ENCODE data around the gene COQ10B. TPM values are rescaled to one million over a fixed set of nuclear protein-coding genes. Genes with fewer than 3 reads are reported as not detected.

The COQ10B gene
- total RNA-seq: 14.6 to 15.9 TPM (median 15.3 TPM) in 3 replicates

DNA sequence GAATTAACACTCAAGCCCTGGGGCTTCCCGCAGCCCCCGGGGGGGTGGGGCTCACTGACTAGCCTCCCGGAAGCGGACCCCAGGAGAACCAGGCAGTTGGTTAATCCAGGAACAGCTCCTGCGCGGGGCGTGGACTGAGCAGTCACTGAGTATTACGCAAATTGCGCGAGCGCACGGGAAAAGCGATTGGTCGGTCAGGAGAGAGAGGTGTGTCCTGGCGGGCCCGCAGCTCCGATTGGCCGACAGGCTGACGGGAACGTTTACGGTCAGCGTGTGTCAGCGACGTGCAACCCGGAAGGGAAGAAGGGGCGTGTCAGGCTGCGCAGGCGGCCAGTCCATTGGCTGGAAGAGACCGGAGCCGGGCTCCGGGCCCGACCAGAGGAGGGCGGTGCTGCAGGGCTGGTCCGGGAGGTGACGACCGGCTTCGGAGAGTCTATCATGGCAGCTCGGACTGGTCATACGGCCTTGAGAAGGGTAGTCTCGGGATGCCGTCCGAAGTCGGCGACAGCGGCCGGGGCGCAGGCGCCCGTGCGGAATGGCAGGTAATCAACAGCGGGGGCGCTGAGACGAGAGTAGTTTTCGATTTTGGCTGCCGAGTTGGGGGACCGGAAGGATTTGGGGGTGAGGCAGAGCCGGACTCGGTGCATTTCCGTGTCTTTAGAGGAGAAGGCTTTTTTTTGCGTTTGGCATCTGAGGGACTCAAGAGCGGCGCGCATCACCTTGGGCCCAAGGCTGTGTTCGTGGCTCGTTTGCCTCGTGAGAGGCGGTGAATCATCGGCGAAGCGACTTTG, at the start of gene COQ10B:
COQ10B (plus strand) TSS at position 430 of the 791 bp plus-strand sequence; CDS start at position 439, 9 bp downstream.
- peaks cover 15% of the 10 kb centered on the region for H3K4me1 Mint-ChIP-seq
- no peaks in the 10 kb centered on the region for H3K27me3 Mint-ChIP-seq (ENCODE audit: low read depth)
- H3K9me3 Mint-ChIP-seq: no peaks in the 10 kb centered on the region
- H3K36me3 Mint-ChIP-seq: no peaks in the 10 kb centered on the region
- DNase-seq (ENCODE audit: low spot score in 2 of 2, unreplicated experiment in 2 of 2): peak; percentile 95 to 96
- peak within 1 kb of the TSS; percentile 87 for H3K4me3 Mint-ChIP-seq
- no peak for TF ChIP-seq CTCF (IDR thresholded peaks at IDR 0.05; ENCODE audit: unreplicated experiment)
- peak within 1 kb of the TSS; percentile 98 for H3K27ac Mint-ChIP-seq

DNA sequence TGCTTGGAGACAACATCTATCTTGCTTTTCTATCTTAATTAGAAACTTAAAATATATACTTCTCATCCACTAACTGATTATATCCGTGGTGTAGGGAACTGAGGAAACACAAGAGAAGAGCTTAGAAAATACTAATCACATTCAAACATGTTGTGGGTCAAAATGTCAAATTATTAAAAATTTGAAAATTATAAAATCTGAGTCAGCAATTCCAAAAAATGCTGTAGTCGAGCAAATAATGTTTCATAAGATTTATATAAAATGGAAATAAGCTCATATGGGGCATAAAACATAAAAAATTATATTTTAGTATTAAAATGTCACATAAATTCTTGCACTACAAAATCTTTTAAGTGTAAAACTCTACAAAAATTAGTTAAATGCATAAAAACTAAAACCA, 47.8 kb upstream of the COQ10B start:
- H3K27me3 Mint-ChIP-seq (ENCODE audit: low read depth): no peaks in the 10 kb centered on the region
- no peak for TF ChIP-seq CTCF (IDR thresholded peaks at IDR 0.05; ENCODE audit: unreplicated experiment)
- H3K36me3 Mint-ChIP-seq: peaks cover 48% of the 10 kb centered on the region
- no peak overlapping the region for H3K4me3 Mint-ChIP-seq
- no peaks in the 10 kb centered on the region for H3K4me1 Mint-ChIP-seq
- no peaks in the 10 kb centered on the region for H3K9me3 Mint-ChIP-seq
- no peak for DNase-seq (ENCODE audit: low spot score in 2 of 2, unreplicated experiment in 2 of 2)
- H3K27ac Mint-ChIP-seq: no peak overlapping the region

GRCh38 chr2:197414039-197414438, 39.3 kb upstream of the COQ10B start:
- Mint-ChIP-seq H3K27ac (no peak overlapping the region), H3K27me3 (ENCODE audit: low read depth) (no peaks in the 10 kb centered on the region), H3K4me3 (no peak overlapping the region), H3K4me1 (no peaks in the 10 kb centered on the region), H3K36me3 (peaks cover 51% of the 10 kb centered on the region), H3K9me3 (no peaks in the 10 kb centered on the region)
- no peak for DNase-seq (ENCODE audit: low spot score in 2 of 2, unreplicated experiment in 2 of 2)
- TF ChIP-seq CTCF (IDR thresholded peaks at IDR 0.05; ENCODE audit: unreplicated experiment): no peak

DNA sequence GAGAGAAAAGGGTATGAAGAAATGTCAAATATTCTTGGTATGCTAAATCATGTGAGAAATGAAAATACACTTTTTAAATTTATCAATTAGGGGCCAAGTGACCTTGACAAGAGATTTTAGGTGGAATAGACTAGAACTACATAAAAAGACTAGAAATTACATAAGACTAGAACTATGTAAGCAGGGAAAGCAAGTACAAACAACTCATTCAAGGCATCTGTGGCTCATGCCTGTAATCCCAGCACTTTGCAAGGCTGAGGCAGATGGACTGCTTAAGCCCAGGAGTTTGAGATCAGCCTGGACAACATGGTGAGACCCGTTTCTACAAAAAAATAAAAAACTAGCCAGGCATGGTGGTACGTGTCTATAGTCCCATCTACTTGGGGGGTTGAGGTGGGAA, 38.8 kb upstream of the COQ10B start:
- Mint-ChIP-seq H3K9me3 (no peaks in the 10 kb centered on the region), H3K4me1 (no peaks in the 10 kb centered on the region), H3K27me3 (ENCODE audit: low read depth) (no peaks in the 10 kb centered on the region), H3K36me3 (peaks cover 50% of the 10 kb centered on the region), H3K4me3 (no peak overlapping the region), H3K27ac (peak overlapping the region; percentile 59)
- no peak for TF ChIP-seq CTCF (IDR thresholded peaks at IDR 0.05; ENCODE audit: unreplicated experiment)
- no peak for DNase-seq (ENCODE audit: low spot score in 2 of 2, unreplicated experiment in 2 of 2)

GRCh38 chr2:197416268-197416667, 37.1 kb upstream of the COQ10B start:
- DNase-seq (ENCODE audit: low spot score in 2 of 2, unreplicated experiment in 2 of 2): no peak
- H3K27me3 Mint-ChIP-seq (ENCODE audit: low read depth): no peaks in the 10 kb centered on the region
- TF ChIP-seq CTCF (IDR thresholded peaks at IDR 0.05; ENCODE audit: unreplicated experiment): no peak
- no peaks in the 10 kb centered on the region for H3K4me1 Mint-ChIP-seq
- H3K27ac Mint-ChIP-seq: no peak overlapping the region
- no peak overlapping the region for H3K4me3 Mint-ChIP-seq
- H3K9me3 Mint-ChIP-seq: no peaks in the 10 kb centered on the region
- H3K36me3 Mint-ChIP-seq: peaks cover 39% of the 10 kb centered on the region
